NCI-H510A treated with DMSO at 0.1 percent for 48 hours (cell line): Measurements from ENCODE around the gene SEZ6L.
"Not testable (repeated sequence)": the region's sequence is repeated elsewhere in the genome, so short reads cannot be mapped to it uniquely, and the experiment has no call there.

Experiments
- DNase-seq: peaks from one replicate; lab custom pipeline; 2025; lab: John Stamatoyannopoulos, UW

SEZ6L gene

DNA sequence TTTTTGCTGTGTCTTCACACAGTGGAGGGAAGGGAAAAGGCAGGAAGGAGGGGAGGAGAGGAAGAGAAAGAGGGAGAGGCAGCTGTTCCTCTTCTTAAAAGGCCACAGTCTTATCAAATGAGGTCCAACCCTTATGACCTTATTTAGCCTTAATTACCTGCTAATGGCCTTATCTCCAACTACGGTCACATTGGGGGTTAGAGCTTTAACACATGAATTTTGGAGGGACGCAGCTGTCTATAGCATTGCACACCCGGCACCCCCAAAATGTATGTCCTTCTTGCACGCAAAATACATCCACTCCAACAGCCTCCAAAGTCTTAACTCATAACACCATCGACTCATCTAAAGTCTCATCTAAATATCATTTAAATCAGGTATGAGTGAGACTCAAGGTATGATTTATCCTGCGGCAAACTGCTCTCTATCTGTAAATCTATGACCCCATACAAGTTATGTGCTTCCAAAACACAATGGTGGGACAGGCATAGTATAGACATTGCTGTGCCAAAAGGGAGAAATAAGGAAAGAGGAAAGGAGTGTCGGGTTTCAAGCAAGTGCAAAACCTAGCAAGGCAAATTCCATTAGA, 214.8 kb downstream of the SEZ6L start:
- no peak for DNase-seq

GRCh38 chr22:26385164-26385563, 215.9 kb downstream of the SEZ6L start:
- DNase-seq: no peak

DNA sequence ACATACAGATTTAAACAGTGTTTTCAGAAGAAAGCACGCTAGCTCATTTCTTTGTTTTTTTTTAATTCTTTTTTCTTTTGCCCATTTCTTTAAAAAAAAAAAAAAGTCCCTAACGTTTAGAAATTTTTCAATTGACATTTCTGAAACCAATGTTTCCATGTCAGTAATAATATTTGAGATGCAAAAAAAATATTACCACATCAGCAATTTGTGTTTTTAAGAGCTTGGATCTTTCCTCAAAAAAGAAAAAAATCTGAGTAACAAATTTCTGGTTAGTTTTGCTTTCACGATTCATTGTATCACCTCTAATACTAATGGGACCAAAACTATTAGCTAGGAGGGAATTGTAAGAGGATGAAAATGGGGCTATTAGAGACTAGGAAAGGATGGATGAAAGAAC, 219.9 kb downstream of the SEZ6L start:
- DNase-seq: no peak

DNA sequence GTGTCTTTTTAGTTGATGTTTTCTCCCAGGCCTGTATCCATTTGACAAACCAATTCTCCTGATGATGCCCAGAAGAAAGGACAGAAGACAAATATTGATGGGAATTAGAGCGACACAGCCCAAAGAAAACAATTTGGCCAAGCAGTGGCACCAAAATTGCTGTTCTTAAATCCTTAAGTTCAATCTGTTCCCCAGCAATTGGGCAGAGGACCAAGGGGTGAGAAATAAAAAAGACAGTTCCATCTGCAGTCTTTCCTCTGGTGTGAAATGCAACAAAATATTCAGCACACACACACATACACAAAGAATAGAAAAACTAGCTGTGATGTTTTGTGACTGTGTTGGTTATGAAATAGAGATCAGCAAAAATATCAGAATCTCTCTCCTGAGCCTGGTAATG, 221.8 kb downstream of the SEZ6L start:
- no peak for DNase-seq

DNA sequence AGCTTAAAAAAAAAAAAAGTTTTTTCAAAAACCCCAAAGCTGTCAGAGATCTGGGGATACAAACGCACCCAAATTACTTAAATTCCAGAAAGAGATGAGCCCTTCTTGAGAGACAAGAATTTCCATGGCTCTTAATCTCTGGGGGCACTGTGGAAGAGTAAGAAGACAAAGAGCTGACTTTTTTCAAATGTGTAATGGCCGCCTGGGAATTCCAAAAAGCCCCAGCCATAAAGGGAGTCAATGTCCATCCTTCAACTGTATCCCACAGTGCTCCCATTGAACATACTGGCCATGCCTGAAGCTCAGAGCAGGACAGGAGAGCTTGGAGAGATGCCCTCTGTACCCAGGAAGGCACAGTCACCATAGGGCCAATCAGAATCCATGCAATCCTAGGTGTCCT, 222.4 kb downstream of the SEZ6L start:
- DNase-seq: no peak

DNA sequence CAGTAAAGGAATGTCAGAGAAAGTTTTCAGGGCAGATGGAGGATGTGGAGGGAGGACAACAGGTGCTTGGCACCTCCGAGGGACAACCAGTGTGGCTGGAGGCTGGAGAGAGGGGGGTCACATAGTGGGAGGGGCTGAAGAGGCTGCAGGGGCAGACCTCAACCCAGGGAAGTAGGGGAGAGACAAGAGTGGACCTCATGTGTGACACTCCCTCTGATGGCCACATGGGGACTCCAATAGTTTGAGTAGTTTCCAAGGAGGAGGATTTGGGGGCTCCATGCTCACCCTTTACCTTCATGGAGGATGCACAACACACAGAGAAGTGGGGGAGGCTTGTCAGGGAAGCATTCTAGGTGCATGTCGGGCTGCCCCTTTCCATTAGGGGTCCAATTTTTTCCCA, 224.7 kb downstream of the SEZ6L start:
- DNase-seq: no peak

DNA sequence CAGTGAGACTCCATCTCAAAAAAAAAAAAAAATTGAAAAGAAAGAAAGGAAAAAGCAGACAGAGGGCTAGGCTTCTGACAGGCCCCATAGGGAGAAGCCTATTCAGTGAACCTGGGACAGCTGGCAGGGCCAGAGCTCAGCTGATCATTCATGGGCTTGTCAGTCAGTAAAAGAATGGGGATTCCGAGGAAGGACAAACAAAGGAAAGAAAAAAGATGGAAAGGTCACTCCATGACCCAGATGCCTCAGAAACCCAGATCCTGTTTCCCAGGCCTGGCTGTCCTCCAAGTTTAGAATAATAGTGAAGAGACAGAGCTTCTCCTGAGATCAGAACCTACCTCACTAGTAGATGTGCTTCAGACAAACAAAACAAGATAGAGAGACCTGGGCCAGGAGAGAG, 225.5 kb downstream of the SEZ6L start:
- DNase-seq: no peak

DNA sequence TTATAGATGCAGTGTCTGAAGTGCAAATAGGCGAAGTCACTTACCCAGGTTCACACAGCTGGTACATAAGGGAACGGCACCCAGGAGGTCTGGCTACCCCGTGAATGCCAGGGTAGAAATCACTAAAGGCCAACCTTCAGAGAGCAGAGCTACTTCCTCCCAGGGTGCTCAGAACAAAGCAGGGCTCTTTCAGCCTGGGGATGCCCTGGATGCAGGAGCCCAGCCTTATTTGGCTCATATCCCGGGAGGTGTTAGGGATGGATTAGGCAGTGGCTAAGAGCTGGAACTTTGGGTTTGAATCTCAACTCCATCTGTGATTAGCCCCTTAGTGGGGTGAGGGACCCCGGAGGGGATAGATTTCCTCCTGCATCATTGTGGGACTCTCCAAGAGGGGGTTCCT, 226.7 kb downstream of the SEZ6L start:
- DNase-seq: no peak

GRCh38 chr22:26398741-26399153, 229.5 kb downstream of the SEZ6L start:
- DNase-seq: peak; percentile 18

DNA sequence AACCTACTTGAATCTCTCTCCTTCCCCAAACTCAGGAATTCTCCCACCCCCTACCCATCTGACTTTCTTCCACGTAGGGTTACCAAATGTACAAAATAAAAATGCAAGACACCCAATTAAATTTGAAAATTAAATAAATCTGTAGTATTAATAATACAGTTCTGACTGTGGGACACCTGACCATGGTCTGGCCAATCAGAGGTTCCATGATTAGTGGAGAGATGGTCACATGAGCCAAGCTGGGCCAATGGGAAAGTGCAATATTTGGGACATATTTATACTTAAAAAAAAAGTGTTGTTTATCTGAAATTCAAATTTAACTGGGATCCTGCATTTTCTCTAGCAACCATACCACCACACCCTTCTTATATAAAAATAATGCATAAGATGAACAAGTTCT, 230.0 kb downstream of the SEZ6L start:
- no peak for DNase-seq

DNA sequence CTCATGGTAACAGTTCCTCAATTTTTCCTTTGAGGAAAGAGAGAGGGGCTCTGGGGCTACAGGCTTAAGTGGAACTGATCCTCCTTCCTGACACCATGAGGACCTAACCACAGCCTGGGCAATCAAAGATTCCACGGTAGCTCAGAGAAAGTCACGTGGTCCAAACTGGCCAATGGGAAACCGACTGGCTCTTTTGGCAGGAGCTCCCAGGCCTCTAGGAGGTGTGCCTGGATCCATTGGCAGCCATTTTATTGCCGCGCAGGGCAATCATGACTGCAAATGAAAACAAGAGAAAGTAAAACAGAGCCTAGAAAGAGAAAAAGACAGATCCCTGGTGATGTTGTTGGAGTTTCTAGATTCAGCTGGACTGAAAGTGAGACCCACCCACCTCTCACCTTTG, 232.5 kb downstream of the SEZ6L start:
- no peak for DNase-seq

GRCh38 chr22:26404851-26405421, 235.7 kb downstream of the SEZ6L start:
- DNase-seq: no peak

- DNase-seq: peak; percentile 50
Measured at GRCh38 chr22:26406118-26406517, 236.9 kb downstream of the SEZ6L start.

- DNase-seq: not testable (repeated sequence)
Measured at GRCh38 chr22:26408562-26409220, 239.4 kb downstream of the SEZ6L start.

DNA sequence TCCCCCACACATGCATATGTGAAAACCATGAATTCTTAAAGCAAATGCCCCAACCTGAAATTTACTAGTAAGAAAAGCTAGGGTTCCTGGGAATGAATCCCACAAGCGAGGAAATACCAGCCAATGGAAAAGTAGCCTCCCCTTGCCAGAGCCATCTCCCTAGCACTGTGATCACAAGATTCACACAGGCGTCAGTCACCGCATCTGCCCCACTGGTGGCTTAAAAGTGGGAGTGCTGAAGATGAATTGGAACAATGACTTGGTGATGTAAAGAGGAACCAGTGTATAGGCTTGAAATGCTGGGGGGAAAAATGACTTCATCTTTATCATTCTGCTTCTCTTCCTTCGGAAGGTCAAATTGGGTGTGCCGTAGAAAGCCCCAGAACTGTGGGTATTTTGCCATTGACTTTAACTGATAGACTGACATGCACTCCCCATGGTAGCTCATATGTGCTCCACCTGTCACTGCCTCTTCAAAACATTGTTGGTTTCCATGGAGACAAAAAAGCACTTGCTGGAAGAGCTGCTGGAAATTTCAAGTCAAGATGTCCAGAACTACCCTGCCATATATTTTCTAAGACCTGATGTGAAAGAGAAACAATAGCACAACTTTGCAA, 240.6 kb downstream of the SEZ6L start:
- DNase-seq: peak; percentile 9

DNA sequence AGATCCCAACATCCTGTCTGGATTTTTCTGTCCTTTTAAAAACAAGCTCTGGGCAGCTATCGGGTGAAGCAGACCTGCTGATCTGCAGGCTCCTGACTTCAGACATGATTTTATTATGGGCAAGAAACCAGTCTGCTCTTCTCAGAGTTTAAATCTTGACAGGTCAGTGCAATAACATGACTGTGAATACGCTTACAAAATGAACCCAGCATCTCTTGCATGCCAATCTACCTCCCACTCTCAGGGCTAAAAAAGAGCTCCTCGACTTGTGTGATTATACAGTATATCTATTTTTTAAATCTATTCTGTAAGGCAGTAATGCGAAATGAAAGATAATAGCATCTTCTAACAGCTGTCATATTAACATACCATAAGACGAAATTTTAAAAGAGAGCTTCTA, 241.1 kb downstream of the SEZ6L start:
- DNase-seq: no peak

DNA sequence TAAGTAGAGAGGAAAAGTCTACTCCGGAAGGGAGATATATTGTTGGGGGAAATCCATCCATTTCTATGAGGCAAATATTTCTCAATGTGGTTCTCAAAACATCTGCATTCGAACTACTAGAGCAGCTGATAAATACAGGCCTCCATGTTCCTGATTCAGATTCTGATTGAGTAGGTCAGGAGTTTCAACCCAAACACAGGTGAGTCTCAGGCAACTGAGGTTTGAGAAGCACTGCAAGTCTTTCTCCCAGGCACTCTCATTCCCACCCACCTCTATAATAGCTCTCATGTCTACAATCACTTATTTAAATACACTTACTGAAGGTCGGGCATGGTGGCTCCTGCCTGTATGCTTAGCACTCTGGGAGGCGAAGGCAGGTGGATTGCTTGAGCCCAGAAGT, 245.1 kb downstream of the SEZ6L start:
- no peak for DNase-seq

DNA sequence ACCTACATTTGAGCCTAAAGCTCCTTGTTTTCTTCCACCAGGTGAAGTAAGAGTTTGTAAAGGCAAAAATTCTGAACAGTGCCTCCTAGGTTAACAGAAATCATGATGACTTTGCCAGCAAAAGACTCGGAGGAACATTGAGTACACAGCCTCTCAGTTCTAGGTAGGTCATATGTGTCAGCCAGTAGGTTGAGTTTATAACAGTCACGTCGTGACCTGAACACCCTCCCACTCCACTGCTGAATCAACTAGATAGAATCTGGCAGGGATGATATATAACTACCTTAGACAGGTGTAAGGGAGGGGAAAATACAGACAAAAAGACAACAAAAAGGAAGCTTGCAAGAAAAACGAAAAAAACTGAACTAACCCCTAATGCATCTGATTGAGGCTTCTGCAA, 247.0 kb downstream of the SEZ6L start:
- DNase-seq: no peak

- no peak for DNase-seq
Measured at GRCh38 chr22:26416670-26417276, 247.5 kb downstream of the SEZ6L start.

- DNase-seq: no peak
Measured at GRCh38 chr22:26417406-26417805, 248.1 kb downstream of the SEZ6L start.

DNA sequence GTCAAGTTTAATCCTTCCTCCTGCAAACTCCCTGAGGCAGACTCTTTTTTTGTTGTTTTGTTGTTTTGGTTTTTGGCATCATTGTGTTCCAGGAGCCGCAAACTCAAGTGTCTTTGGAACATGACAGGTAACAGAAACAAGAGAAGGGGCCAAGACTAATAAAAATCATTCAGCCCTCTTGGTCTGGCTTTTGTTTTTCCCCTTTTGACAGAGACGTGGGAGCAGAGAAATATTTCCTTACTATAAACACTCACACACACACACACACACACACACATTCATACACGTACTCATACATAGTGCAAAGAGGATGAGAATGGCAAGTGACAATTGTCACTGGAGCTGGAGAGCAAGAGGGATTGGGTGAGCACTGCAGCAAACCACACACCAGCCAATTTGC, 249.4 kb downstream of the SEZ6L start:
- DNase-seq: no peak

DNA sequence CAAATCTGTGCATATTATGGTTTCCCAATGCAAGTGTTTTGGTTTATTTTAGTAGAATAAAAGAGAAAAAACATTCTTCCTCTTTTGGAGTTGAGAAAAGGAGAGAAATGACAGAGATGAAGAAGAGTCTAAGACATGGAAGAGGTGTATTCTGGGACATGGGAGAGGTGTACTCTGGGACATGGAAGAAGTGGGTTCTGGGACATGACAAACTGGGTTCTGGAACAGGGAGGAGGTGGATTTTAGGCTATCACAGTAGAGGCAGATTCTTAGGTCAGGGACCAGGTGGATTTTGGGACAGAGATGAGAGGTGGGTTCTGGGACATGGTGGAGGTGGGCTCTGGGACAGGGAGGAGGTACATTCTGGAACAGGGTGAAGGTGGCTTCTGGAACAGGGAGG, 257.7 kb downstream of the SEZ6L start:
- no peak for DNase-seq
